PC-9 (cell line): ENCODE data around the gene OXSM. TPM values are rescaled to one million over a fixed set of nuclear protein-coding genes. Genes with fewer than 3 reads are reported as not detected.

Source experiments
- BruUV-seq: library from RNA; stranded (reverse); fragments of 400-500 nt; replicated peaks from 2 replicates; lab custom pipeline; 2021; lab: Mats Ljungman, UMichigan
- CTCF ChIA-PET: fragments of 300-600 bp; sonication (Branson Sonifier 250); formaldehyde crosslinking; loops from one replicate; lab custom pipeline; 2022; ENCODE audit warnings: antibody characterized with exemption; lab: Charles Lee
- POLR2A ChIA-PET: fragments of 300-600 bp; sonication (Branson Sonifier 250); formaldehyde crosslinking; loops from one replicate; lab custom pipeline; 2022; ENCODE audit warnings: antibody characterized with exemption; ENCODE audit not compliant: unreplicated experiment; lab: Charles Lee
- DNase-seq, 2 experiments: peaks; one replicate each; pipeline versions ENCODE4 v3.0.0 to v3.0.0-alpha.2; 2015 to 2022; ENCODE audit warnings: mixed read lengths in 1 of 2
- H2AFZ ChIP-seq: fragments of 200-600 bp; sonication (generic); 2 replicates; pipeline ENCODE4 v1.8.1; 2017; ENCODE audit warnings: antibody characterized with exemption
- H3F3A ChIP-seq: fragments of 200-600 bp; sonication (generic); 2 replicates; pipeline ENCODE4 v1.8.1; 2017; ENCODE audit warnings: antibody characterized with exemption, mild to moderate bottlenecking, low read depth; ENCODE audit not compliant: insufficient read depth
- H3K27ac ChIP-seq: fragments of 200-600 bp; sonication (generic); 2 replicates; pipeline ENCODE4 v1.6.1; 2016; ENCODE audit warnings: mixed run types
- H3K27me3 ChIP-seq: fragments of 200-600 bp; sonication (generic); 2 replicates; pipeline ENCODE4 v1.6.1; 2016; ENCODE audit warnings: low read depth, mixed run types; ENCODE audit not compliant: insufficient read depth
- H3K36me3 ChIP-seq: fragments of 200-600 bp; sonication (generic); 2 replicates; pipeline ENCODE4 v1.6.1; 2016; ENCODE audit warnings: low read depth, mixed run types
- H3K4me1 ChIP-seq: fragments of 200-600 bp; sonication (generic); replicated peaks from 2 replicates; pipeline ENCODE4 v1.6.1; 2016; ENCODE audit warnings: mixed run types; ENCODE audit not compliant: insufficient read depth
- H3K4me2 ChIP-seq: fragments of 200-600 bp; sonication (generic); 2 replicates; pipeline ENCODE4 v1.6.1; 2017; ENCODE audit warnings: mixed run types
- H3K4me3 ChIP-seq: fragments of 200-600 bp; sonication (generic); 2 replicates; pipeline ENCODE4 v1.6.1; 2016; ENCODE audit warnings: mixed run types
- H3K79me2 ChIP-seq: fragments of 200-600 bp; sonication (generic); 2 replicates; pipeline ENCODE4 v1.6.1; 2017; ENCODE audit warnings: low read depth, mixed run types
- H3K9me2 ChIP-seq: fragments of 200-600 bp; sonication (generic); 2 replicates; pipeline ENCODE4 v1.8.1; 2017; ENCODE audit warnings: mild to moderate bottlenecking; ENCODE audit not compliant: insufficient read depth
- H3K9me3 ChIP-seq: fragments of 200-600 bp; sonication (generic); 2 replicates; pipeline ENCODE4 v1.8.1; 2016; ENCODE audit warnings: low read depth; ENCODE audit not compliant: insufficient read depth
- H4K20me1 ChIP-seq: fragments of 200-600 bp; sonication (generic); 2 replicates; pipeline ENCODE4 v1.8.1; 2017; ENCODE audit not compliant: insufficient read depth
- EZH2 ChIP-seq: fragments of 200-600 bp; sonication (generic); IDR thresholded peaks from 2 replicates; pipeline ENCODE4 v1.8.0; 2017; ENCODE audit warnings: antibody characterized with exemption, low read depth
- intact Hi-C: fragments of 100-400 bp; cut with micrococcal nuclease; formaldehyde crosslinking; loops from one replicate; pipeline ENCODE4 v1.10.0; 2022; ENCODE audit not compliant: unreplicated experiment
- total RNA-seq: library from RNA; stranded (reverse); gene quantifications from 2 replicates; pipeline ENCODE4 v1.2.3, GENCODE V29; 2021
- TF ChIP-seq, protein P1 (sequence below): fragments of 200-600 bp; sonication (generic); conservative IDR thresholded peaks from 2 replicates; pipeline ENCODE4 v1.6.1; 2017; ENCODE audit warnings: mixed run types, antibody characterized with exemption, mild to moderate bottlenecking, moderate library complexity

OXSM gene
- total RNA-seq, 1 experiment from 2014 or later: 13.8 TPM

DNA sequence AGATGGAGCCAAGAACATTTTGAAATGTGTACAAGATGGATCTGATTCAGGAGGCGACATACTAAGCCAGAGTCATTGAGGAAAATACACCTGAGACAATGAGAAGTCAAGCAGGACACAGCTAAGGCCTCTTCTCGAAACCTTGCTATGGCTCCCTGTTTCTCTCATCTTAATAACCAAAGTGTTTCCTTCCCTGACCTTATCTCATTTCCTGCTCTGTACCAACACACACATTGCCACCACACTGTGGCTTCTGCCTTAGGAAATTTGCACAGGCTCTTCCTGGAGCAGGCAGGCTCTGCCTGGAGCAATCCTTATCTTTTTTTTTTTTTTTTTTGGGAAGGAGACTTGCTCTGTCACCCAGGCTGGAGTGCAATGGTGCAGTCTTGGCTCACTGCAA, 36.6 kb downstream of the OXSM start:
- H2AFZ ChIP-seq: no peak overlapping the region
- H4K20me1 ChIP-seq: no peaks in the 10 kb centered on the region
- no peaks in the 10 kb centered on the region for H3K36me3 ChIP-seq
- DNase-seq: no peak
- H3K79me2 ChIP-seq: no peaks in the 10 kb centered on the region
- H3K4me2 ChIP-seq: no peak overlapping the region
- no peak overlapping the region for H3K27ac ChIP-seq
- no peaks in the 10 kb centered on the region for H3K9me3 ChIP-seq
- no peak for TF ChIP-seq EZH2
- TF ChIP-seq, protein P1, sequence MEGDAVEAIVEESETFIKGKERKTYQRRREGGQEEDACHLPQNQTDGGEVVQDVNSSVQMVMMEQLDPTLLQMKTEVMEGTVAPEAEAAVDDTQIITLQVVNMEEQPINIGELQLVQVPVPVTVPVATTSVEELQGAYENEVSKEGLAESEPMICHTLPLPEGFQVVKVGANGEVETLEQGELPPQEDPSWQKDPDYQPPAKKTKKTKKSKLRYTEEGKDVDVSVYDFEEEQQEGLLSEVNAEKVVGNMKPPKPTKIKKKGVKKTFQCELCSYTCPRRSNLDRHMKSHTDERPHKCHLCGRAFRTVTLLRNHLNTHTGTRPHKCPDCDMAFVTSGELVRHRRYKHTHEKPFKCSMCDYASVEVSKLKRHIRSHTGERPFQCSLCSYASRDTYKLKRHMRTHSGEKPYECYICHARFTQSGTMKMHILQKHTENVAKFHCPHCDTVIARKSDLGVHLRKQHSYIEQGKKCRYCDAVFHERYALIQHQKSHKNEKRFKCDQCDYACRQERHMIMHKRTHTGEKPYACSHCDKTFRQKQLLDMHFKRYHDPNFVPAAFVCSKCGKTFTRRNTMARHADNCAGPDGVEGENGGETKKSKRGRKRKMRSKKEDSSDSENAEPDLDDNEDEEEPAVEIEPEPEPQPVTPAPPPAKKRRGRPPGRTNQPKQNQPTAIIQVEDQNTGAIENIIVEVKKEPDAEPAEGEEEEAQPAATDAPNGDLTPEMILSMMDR: no peak
- CTCF ChIA-PET: no interaction called here
- POLR2A ChIA-PET: no interaction called here
- BruUV-seq: no TSS peak
- H3K4me1 ChIP-seq: no peaks in the 10 kb centered on the region
- no peaks in the 10 kb centered on the region for H3F3A ChIP-seq
- no peak overlapping the region for H3K4me3 ChIP-seq
- H3K9me2 ChIP-seq: no peaks in the 10 kb centered on the region
- intact Hi-C loops: no loop called here
- no peaks in the 10 kb centered on the region for H3K27me3 ChIP-seq

DNA sequence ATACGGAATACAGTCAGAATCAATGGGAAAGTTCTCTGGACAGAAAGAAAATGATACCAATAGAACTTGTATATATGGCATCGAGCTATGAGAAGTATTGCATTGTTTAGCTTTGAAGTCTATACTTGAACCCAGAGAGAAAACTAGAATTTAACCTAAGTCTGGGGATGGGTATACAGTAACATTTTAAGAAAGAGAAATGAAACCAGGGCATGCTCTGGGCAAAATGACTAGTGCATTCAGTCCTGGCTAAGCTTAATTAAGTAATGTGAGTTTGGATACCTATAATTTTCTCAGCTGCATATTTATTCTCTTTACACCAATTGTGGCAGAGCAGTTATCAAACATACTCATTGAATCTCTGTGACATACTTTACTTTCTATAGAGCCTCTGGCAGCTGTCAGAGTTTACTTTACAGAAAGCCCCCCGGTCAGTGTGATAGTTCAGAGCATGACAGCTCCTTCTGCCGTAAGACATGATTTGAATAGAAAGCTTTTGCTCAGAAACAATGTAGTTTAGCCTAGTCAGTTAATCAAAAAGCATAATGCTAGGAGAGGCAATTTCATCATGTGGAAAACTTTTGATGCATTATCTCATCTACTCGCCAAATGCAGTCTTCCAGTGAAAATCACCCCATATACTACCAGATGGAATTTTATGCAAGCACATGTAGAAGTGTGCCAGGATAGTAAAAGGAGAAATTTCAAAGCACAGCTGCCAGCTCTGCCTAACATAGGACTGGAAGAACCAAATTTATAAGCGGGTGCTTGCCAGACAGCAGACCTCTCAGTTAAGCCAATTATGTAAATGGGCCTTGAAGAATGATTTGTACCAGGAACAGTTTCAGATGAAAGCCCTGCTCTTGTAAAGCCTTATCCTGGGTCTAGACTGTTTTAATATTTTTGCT, 40.7 kb downstream of the OXSM start:
- no peaks in the 10 kb centered on the region for H3K79me2 ChIP-seq
- POLR2A ChIA-PET: no interaction called here

DNA sequence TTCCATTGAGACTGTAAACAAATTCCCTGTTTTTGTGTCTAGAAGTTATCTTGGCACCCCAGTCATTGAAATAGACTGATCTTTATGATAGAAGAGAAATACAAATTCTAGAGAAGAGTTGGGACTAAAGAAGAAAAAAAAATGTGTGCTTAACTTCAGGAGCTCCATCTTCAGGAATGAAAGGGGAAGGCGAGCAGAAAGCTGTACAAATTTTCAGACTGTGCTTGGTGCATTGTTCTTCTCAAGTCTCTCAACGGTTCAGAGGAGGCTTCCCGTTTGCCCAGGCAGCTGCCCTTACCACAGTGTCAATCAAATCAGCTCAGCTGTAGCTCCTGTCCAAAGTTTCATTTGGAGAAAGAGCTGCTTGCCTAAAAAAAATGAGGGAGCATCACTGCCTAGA, 41.7 kb downstream of the OXSM start:
- TF ChIP-seq, protein P1: no peak; the same call in 1 of the 2 replicates
- no peak for TF ChIP-seq EZH2
- Histone ChIP-seq H3K27me3 (no peaks in the 10 kb centered on the region), H3K4me1 (no peaks in the 10 kb centered on the region), H3K27ac (no peak overlapping the region), H3K9me2 (no peaks in the 10 kb centered on the region), H3K4me3 (no peak overlapping the region), H3F3A (no peaks in the 10 kb centered on the region), H3K79me2 (no peaks in the 10 kb centered on the region), H2AFZ (no peak overlapping the region), H4K20me1 (no peaks in the 10 kb centered on the region), H3K36me3 (no peaks in the 10 kb centered on the region), H3K9me3 (0 out of 2 replicates have a peak, but pooled peaks cover 3% of the 10 kb centered on the region), H3K4me2 (no peak overlapping the region)
- ChIA-PET CTCF (interaction anchor here (0.9 kb wide), 1 partner anchor 11 kb away, joined by 3 read pairs; no protein-coding TSS in a partner anchor), POLR2A (no interaction called here)
- BruUV-seq: no TSS peak
- intact Hi-C loops: loop anchor here (5.0 kb wide), 1 partner anchor 184 kb away; no protein-coding TSS in a partner anchor
- no peak for DNase-seq

More for the DNA sequence above, 40.7 kb downstream of the OXSM start:
- H3F3A ChIP-seq: no peaks in the 10 kb centered on the region
- H2AFZ ChIP-seq: no peak overlapping the region
- 0 out of 2 replicates have a peak, but pooled peaks cover 3% of the 10 kb centered on the region for H3K9me3 ChIP-seq
- H3K9me2 ChIP-seq: no peaks in the 10 kb centered on the region
- H3K4me1 ChIP-seq: no peaks in the 10 kb centered on the region
- no peak overlapping the region for H3K4me2 ChIP-seq
- intact Hi-C loops: loop anchor here (5.0 kb wide), 1 partner anchor 183 kb away; no protein-coding TSS in a partner anchor
- DNase-seq: no peak
- no peaks in the 10 kb centered on the region for H3K27me3 ChIP-seq
- CTCF ChIA-PET: no interaction called here
- TF ChIP-seq EZH2: no peak
- TF ChIP-seq, protein P1: no peak
- no peak overlapping the region for H3K4me3 ChIP-seq
- H4K20me1 ChIP-seq: no peaks in the 10 kb centered on the region
- no TSS peak for BruUV-seq
- H3K27ac ChIP-seq: no peak overlapping the region
- H3K36me3 ChIP-seq: no peaks in the 10 kb centered on the region
